PC-3 (cell line): ENCODE measurements around the gene UBAP1.

ENCODE experiments used
- CTCF ChIP-seq: fragments of 300-600 bp; sonication (generic); conservative IDR thresholded peaks from 2 replicates; pipeline ENCODE4 v1.5.1; 2017; ENCODE audit warnings: antibody characterized with exemption, low read depth, mild to moderate bottlenecking, low read length
- EZH2 ChIP-seq: fragments of 300-600 bp; sonication (generic); IDR thresholded peaks from one replicate; pipeline ENCODE4 v1.6.1; 2017; ENCODE audit warnings: antibody characterized with exemption, mild to moderate bottlenecking, low read length; ENCODE audit not compliant: unreplicated experiment
- EZH2phosphoT487 ChIP-seq: fragments of 300-600 bp; sonication (generic); IDR thresholded peaks from 2 replicates; pipeline ENCODE4 v1.6.1; 2018; ENCODE audit warnings: mild to moderate bottlenecking, antibody characterized with exemption, low read length, borderline replicate concordance

- TF ChIP-seq CTCF (no peak), EZH2 (no peak), EZH2phosphoT487 (no peak)
These were observed 44.3 kb upstream of the UBAP1 start for GRCh38 chr9:34134521-34134920.
